IPS DF 19.7 (cell line): ENCODE data around the gene FKBP10.
A peak's percentile ranks its signal among the peaks of the same experiment; 100 is the strongest.
"Not testable (repeated sequence)": the region's sequence is repeated elsewhere in the genome, so short reads cannot be mapped to it uniquely, and the experiment has no call there.

ENCODE experiments used
- DNase-seq: peaks from one replicate; pipeline ENCODE4 v3.0.0-alpha.2; 2013; ENCODE audit warnings: low read depth, low spot score

FKBP10 gene

GRCh38 chr17:41812381-41813151, at the start of gene FKBP10:
FKBP10 (plus strand) TSS chr17:41813004; CDS start chr17:41813035, 31 bp downstream.
- DNase-seq, result peak; percentile 80

GRCh38 chr17:41763327-41763726, 49.5 kb upstream of the FKBP10 start:
- DNase-seq, result no peak

GRCh38 chr17:41766135-41766534, 46.7 kb upstream of the FKBP10 start:
- no peak for DNase-seq

GRCh38 chr17:41767324-41768042, 45.3 kb upstream of the FKBP10 start:
- no peak for DNase-seq

GRCh38 chr17:41768682-41769288, 44.0 kb upstream of the FKBP10 start:
- no peak for DNase-seq

GRCh38 chr17:41769346-41769862, 43.4 kb upstream of the FKBP10 start:
- no peak for DNase-seq

- no peak for DNase-seq
Observed at GRCh38 chr17:41769985-41770384, 42.8 kb upstream of the FKBP10 start.

- no peak for DNase-seq
Observed at GRCh38 chr17:41771389-41772206, 41.2 kb upstream of the FKBP10 start.

GRCh38 chr17:41772218-41772585, 40.6 kb upstream of the FKBP10 start:
- no peak for DNase-seq

- no peak for DNase-seq
Observed at GRCh38 chr17:41772586-41773189, 40.1 kb upstream of the FKBP10 start.

- DNase-seq, result no peak
Observed at GRCh38 chr17:41773190-41773588, 39.6 kb upstream of the FKBP10 start.

- DNase-seq, result no peak
Observed at GRCh38 chr17:41773731-41774193, 39.0 kb upstream of the FKBP10 start.

GRCh38 chr17:41775394-41776226, 37.2 kb upstream of the FKBP10 start:
- DNase-seq, result no peak

GRCh38 chr17:41776262-41776900, 36.4 kb upstream of the FKBP10 start:
- DNase-seq, result not testable (repeated sequence)

- no peak for DNase-seq
Observed at GRCh38 chr17:41777157-41777573, 35.6 kb upstream of the FKBP10 start.

GRCh38 chr17:41777574-41778188, 35.1 kb upstream of the FKBP10 start:
- DNase-seq, result no peak

- DNase-seq, result no peak
Observed at GRCh38 chr17:41779954-41780353, 32.9 kb upstream of the FKBP10 start.

GRCh38 chr17:41781404-41782110, 31.2 kb upstream of the FKBP10 start:
- DNase-seq, result no peak
